ENCODE results near the gene MRPS11.
A peak's percentile ranks its signal among the peaks of the same experiment; 100 is the strongest.
"Not testable (repeated sequence)": the region's sequence is repeated elsewhere in the genome, so short reads cannot be mapped to it uniquely, and the experiment has no call there.

Gene MRPS11

GRCh38 chr15:88467073-88467934 lies at the start of gene MRPS11, which contains the start of gene MRPL46:
MRPS11 (plus strand) TSS chr15:88467708; CDS start chr15:88467718, 10 bp downstream.
MRPL46 (minus strand) TSS chr15:88467388; CDS start chr15:88467377, 11 bp downstream.
- DNase-seq (ENCODE audit: low spot score) = peak; percentile 90

DNA sequence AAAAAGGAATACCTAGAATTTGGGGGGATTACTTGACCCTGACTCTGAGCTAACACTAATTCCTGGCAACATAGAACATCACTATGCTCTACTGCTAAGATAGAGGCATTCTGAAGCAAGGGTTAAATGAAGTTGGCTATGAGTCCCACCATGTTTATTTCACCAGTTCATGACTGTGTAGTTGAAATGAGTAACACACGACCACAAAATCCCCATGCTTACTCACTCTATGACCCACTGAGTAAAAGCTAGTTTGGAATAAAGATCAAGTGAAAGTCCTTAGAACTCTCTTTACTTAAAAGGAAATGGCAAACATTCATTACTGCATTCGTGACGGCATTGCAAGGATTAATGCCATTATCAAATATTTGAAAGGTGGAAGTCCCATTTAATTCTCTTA lies 47.7 kb upstream of the MRPS11 start:
- DNase-seq (ENCODE audit: low spot score) = no peak

DNA sequence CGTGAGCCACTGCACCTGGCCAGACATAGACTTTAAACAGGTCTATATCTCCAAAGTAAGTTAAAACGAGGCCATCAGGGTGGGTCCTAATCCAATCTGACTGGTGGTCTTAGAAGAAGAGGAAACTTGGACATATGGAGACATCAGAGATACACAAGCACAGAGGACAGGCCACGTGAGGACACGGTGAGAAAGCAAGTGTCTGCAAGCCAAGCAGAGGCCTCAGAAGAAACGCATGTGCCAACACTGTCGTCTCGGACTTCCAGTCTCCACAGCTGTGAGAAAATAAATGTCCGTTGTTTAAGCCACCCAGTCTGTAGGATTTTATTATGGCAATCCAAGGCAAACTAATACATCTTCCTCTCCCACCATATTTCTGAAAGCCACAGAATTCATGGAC lies 44.2 kb upstream of the MRPS11 start:
- DNase-seq (ENCODE audit: low spot score) = no peak

GRCh38 chr15:88426304-88426703 lies 41.2 kb upstream of the MRPS11 start:
- DNase-seq (ENCODE audit: low spot score) = no peak

DNA sequence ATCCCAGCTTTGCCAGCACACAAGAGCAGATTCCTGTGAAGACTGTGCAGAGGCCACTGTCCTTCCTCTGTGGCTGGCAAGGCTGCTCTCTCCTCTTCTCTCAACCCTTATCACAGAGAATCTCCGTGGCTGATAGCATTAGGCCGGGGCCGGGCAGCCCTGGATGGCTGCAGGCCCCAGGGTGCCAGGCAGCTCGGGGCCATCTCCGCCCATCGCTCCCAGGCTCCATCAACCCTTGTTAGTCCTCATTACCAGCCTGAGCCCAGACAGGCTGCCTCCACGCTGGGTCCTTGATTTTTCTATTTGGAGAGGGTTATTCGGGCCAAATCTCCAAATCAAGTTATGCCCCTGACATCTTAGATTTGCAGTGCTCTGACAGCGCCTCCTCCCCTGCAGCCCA lies 39.5 kb upstream of the MRPS11 start:
- DNase-seq (ENCODE audit: low spot score) = no peak

GRCh38 chr15:88428805-88429605 lies 38.5 kb upstream of the MRPS11 start:
- DNase-seq (ENCODE audit: low spot score) = no peak

DNA sequence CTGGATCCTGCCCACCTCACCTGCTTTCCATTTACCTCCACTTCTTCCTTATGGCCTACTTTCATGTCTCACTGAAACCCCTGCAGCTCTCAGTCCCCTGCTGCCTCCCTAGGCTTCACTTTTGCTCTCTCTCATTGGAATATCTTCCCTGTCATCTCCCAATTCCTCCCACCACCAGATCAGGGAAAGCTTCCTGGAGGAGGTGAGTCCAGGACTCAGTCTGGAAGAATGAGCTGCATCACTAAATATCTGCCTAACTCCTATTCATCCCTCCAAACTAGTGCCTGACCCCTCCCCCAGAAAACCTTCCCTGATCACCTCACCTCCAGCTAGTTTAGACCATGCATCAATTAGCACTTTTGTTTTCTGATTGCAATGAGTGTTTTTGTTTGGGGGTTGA lies 37.5 kb upstream of the MRPS11 start:
- DNase-seq (ENCODE audit: low spot score) = no peak

GRCh38 chr15:88431441-88431840 lies 36.1 kb upstream of the MRPS11 start:
- no peak for DNase-seq (ENCODE audit: low spot score)

DNA sequence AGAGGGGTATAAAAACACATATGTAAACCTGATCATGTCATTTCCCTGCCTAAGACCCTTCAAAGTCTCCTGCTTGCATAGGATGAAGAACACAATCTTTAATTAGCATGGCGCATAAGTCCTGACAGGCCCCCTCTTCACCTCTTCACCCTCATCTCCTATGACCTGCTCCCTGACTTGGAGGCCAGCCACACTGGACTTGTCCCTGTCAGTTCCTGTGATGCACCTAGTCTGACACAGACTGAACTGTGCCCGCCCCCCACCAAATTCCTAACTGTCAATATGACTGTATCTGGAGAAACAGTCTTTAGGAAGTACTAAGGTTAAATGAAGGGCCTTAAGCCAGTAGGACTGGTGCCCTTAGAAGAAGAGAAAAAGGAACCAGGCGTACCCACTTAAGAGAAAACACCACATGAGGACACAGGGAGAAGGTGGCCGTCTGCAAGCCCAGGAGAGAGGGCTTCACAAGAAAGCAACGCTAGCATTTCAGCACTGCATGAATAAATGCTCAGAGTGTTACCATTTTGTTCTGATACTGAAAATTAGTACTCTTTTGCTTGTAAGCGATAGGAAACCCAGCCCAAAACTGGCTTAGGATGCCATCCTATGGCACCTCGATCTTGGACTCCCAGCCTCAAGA lies 34.3 kb upstream of the MRPS11 start:
- no peak for DNase-seq (ENCODE audit: low spot score)

DNA sequence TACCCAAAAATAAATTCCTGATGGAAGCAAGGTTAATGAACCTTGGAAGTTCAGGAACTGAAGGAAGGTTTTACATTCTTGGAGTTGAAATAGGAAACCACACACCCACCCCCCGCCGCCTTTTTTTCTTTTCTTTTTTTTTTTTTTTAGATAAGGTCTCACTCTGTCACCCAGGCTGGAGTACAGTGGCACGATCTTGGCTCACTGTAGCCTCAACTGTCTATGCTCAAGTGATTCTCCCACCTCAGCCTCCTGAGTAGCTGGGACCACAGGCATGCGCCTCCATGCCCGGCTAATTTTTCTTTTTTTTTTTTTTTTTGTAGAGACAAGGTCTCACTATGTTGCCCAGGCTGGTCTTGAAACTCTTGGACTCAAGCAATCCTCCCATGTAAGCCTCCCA lies 33.4 kb upstream of the MRPS11 start:
- not testable (repeated sequence) for DNase-seq (ENCODE audit: low spot score)

DNA sequence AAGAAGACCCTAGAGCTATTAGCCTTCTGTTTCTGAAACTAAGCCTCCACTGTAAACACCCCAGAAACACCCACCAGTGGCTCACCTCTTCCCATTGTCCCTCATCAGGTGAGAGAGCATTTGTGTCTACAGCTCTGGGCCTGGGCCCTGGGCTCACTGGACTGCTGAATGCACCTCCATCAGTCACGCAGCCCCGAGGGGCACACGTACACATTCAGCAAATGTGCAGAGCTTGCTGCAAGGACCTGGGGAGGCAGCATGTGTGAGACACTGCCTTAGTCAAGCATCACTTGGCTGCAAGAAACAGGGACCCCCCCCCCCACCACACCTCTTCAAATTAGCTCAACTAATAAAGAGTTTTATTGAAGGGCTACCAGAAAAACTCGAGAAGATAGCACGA lies 29.3 kb upstream of the MRPS11 start:
- no peak for DNase-seq (ENCODE audit: low spot score)

GRCh38 chr15:88440021-88440420 lies 27.5 kb upstream of the MRPS11 start:
- DNase-seq (ENCODE audit: low spot score) = no peak

- no peak for DNase-seq (ENCODE audit: low spot score)
Measured at GRCh38 chr15:88441076-88441730, 26.3 kb upstream of the MRPS11 start.

DNA sequence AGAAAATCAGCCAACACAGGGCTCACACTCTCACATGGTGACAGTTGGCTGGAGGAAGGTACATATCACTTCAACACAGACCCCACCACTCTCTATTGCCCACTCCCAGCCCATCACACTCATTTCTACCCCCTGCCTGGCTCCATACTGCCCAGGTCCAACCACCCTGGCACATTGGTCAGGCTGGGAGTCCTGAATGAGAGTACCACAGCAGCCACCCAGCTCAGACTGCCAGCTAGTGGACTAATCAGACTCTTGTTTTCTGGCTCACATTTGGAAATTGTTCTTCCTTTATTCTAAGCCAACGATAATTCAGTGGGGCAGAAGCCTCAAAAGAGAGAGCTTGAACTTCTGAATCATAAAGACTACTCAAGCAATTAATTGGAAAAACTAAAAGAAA lies 20.3 kb upstream of the MRPS11 start:
- no peak for DNase-seq (ENCODE audit: low spot score)

GRCh38 chr15:88447741-88448140 lies 19.8 kb upstream of the MRPS11 start:
- no peak for DNase-seq (ENCODE audit: low spot score)

- DNase-seq (ENCODE audit: low spot score) = peak; percentile 81
Measured at GRCh38 chr15:88448991-88449461, 18.5 kb upstream of the MRPS11 start.

DNA sequence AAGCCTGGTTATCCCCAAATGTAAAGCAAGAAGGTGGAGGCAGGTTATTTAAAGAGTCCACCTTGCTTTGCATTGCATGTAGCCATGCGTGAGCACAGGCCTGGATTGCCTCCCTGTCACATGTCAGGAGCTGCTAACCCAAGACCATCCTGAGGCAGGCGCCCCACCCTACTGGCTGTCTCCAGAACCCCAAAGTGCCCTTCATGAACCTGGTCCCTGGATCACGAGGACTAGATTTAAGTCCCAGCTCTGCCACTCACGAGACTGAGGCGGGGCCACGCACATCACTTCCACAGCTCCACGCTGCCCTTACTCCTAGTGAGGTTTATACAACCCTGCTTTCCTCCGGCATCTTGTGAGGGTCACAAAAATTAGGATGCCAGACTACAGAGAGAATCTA lies 17.9 kb upstream of the MRPS11 start:
- DNase-seq (ENCODE audit: low spot score) = no peak

DNA sequence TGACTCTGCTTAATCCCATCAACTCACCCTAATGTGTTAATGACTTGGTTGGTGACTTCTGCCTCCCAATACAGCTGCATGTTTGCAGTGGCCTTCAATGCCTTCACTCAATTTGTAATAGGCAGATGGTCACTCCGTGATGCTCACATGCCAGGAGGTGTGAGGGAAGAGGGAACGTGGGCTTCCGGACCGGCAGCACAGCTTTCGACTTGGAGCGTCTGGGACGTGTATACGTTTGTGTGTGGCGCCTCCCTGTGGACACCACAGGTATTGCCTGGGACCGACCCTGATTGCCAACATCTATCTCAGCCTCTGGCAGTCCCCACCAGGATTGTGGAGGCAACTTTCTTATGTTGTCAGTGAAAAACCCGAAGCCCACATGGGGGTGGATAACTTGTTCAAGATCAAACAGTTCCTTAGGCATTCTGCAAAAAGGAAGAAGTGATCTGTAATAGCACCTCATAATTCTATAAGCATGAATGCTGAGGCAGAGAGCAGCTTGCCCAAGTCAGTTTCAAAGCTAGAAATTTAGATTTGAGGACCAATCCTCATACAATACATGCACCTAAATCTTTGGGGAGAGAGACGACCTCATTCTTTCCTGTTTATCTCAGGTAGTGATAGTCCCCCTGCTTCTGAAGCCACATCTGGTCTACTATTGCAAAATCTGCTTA lies 17.2 kb upstream of the MRPS11 start:
- peak; percentile 49 for DNase-seq (ENCODE audit: low spot score)

DNA sequence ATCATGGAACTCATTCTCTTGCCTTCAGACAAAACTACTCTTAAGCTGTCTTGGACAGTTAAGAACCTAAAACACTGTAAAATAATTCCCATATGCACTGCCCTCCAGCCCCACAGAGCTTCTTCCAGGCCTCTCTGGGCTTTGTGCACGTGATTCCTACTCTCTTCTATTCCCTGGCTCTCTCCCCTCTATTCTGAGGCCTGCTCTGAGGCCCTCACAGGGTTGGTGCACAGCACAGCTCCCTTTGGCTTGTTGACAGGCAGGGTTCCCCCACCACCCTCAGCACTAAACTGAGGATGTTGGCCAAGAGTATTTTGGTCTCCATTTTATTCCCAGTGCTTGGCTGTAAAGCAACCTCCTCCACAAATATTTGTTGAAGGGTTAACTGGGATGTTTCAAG lies 13.9 kb upstream of the MRPS11 start:
- no peak for DNase-seq (ENCODE audit: low spot score)

- DNase-seq (ENCODE audit: low spot score) = no peak
Measured at GRCh38 chr15:88454236-88454635, 13.3 kb upstream of the MRPS11 start.

Measured in cerebellar cortex (tissue), 1 donor.